ENCODE results near the gene MAGI3. TPM values are rescaled to one million over a fixed set of nuclear protein-coding genes. Genes with fewer than 3 reads are reported as not detected.
"Not testable (repeated sequence)": the region's sequence is repeated elsewhere in the genome, so short reads cannot be mapped to it uniquely, and the experiment has no call there.

MAGI3 gene
- total RNA-seq, 1 donor from 2014 or later = 6.0 TPM

- intact Hi-C loops (cut with micrococcal nuclease) = no loop called here
Measured at GRCh38 chr1:113681596-113682337, 291.5 kb downstream of the MAGI3 start.

GRCh38 chr1:113683384-113684152, 293.3 kb downstream of the MAGI3 start:
- intact Hi-C loops (cut with micrococcal nuclease) = no loop called here

GRCh38 chr1:113684153-113684541, 293.8 kb downstream of the MAGI3 start:
- intact Hi-C loops (cut with micrococcal nuclease) = no loop called here

- intact Hi-C loops (cut with micrococcal nuclease) = no loop called here
Measured at GRCh38 chr1:113686891-113687618, 296.7 kb downstream of the MAGI3 start.

GRCh38 chr1:113691184-113691583, 300.9 kb downstream of the MAGI3 start:
- intact Hi-C loops (cut with micrococcal nuclease) = no loop called here

- intact Hi-C loops (cut with micrococcal nuclease) = no loop called here
Measured at GRCh38 chr1:113692342-113692741, 302.0 kb downstream of the MAGI3 start.

GRCh38 chr1:113692824-113693431, 302.6 kb downstream of the MAGI3 start:
- intact Hi-C loops (cut with micrococcal nuclease) = no loop called here

- intact Hi-C loops (cut with micrococcal nuclease) = no loop called here
Measured at GRCh38 chr1:113694910-113695309, 304.6 kb downstream of the MAGI3 start.

- intact Hi-C loops (cut with micrococcal nuclease) = no loop called here
Measured at GRCh38 chr1:113701429-113701828, 311.1 kb downstream of the MAGI3 start.

GRCh38 chr1:113714606-113715269, 324.4 kb downstream of the MAGI3 start:
- intact Hi-C loops (cut with micrococcal nuclease) = no loop called here

- intact Hi-C loops (cut with micrococcal nuclease) = not testable (repeated sequence)
Measured at GRCh38 chr1:113717506-113717905, 327.2 kb downstream of the MAGI3 start.

GRCh38 chr1:113718621-113719020, 328.3 kb downstream of the MAGI3 start:
- intact Hi-C loops (cut with micrococcal nuclease) = not testable (repeated sequence)

- intact Hi-C loops (cut with micrococcal nuclease) = no loop called here
Measured at GRCh38 chr1:113721010-113721409, 330.7 kb downstream of the MAGI3 start.

- intact Hi-C loops (cut with micrococcal nuclease) = no loop called here
Measured at GRCh38 chr1:113732802-113733201, 342.5 kb downstream of the MAGI3 start.

- intact Hi-C loops (cut with micrococcal nuclease) = no loop called here
Measured at GRCh38 chr1:113734357-113735055, 344.2 kb downstream of the MAGI3 start.
